GM19463 (cell line): ENCODE measurements around the gene ALDH1B1.

Experiments
- ATAC-seq: cut with Tn5 transposase; IDR thresholded peaks from one replicate; pipeline ENCODE4 v1.9.1; 2021; ENCODE audit warnings: mild to moderate bottlenecking, moderate library complexity; ENCODE audit not compliant: unreplicated experiment

The ALDH1B1 gene

DNA sequence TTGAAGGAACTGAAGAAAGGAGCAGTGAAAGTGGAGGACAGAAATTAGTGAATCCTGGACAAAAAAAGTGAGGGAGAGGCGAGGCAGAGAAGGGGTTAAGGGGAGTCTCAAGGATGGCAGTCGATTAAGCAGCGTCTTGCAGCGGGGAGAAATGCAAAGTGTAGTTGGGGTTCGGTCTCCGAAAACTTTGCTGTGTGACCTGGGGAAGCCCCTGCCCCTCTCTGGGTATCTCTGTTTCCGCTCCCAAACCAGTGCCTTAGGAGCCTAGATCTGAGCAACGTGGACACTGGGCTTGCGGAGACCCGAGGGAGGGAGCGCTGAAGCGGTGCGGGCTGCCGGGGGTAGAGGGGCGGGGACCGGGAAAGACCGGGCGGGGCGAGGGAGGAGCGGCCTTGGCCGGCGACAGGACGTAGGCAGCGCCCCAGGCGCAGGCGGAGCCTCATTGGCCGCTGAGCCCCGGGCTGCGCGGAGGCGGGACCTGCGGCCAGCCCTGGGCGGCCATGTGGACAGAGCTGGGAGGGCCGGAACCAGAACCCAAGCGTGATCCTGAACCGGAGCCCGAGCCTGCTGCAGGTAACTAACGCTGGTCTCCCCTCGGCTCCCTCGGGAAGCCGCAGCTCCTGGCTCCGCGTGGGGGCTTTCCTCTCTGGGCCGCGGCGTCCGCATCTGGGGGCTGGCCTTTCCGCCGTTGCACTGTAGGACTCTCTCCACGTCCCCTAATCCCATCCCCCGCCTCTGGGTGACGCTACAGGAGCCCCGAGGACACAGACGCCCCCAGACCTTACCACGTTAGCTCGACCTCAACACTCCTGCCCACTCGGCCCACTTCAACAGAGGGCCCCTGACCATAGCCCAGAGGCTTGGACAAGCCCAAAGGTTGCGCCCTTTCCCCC lies at the start of gene ALDH1B1:
Gene ALDH1B1, plus strand, starts transcription at position 468 of the 893 bp plus-strand sequence. CDS start 3,047 bp downstream, outside the sequence.
- ATAC-seq = peak; percentile 97

DNA sequence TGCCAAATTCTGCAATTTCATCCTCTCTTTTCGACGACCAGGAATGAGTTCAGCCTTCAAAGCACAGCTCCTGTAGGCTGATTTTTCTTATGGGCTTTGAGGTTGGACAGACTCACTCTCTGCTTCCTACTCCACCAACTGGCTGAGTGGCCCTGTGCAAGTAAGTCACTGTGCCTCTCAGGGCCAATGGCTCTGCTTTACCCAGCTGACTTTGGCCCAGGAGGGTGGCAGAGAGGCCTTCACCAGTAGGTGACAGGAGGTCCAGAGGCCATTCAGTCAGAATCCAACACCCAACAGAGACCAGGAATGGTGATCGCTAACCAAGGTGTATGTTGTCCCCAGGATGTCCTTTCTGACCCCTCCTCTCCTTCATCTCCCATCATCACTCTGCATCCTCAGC lies 49.5 kb upstream of the ALDH1B1 start:
- no peak for ATAC-seq

DNA sequence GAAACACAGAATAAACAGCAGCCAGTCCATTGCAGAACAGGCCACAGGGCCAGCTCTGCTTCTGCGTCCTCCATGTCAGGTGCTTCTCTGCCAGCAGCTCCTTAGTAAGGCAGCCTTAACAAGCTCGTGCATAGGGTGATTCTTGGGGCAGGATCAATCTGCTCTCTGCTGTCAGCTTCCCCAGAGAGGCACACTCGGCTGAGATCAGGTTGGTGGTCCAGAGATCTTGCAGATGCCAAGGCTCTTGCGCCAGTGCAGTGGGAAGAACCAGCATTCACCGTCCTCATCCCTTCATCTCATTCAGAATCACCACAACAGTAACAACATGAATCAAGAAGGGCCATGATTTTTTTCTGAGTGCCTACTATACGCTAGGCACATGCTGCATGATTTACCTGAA lies 49.0 kb upstream of the ALDH1B1 start:
- no peak for ATAC-seq

DNA sequence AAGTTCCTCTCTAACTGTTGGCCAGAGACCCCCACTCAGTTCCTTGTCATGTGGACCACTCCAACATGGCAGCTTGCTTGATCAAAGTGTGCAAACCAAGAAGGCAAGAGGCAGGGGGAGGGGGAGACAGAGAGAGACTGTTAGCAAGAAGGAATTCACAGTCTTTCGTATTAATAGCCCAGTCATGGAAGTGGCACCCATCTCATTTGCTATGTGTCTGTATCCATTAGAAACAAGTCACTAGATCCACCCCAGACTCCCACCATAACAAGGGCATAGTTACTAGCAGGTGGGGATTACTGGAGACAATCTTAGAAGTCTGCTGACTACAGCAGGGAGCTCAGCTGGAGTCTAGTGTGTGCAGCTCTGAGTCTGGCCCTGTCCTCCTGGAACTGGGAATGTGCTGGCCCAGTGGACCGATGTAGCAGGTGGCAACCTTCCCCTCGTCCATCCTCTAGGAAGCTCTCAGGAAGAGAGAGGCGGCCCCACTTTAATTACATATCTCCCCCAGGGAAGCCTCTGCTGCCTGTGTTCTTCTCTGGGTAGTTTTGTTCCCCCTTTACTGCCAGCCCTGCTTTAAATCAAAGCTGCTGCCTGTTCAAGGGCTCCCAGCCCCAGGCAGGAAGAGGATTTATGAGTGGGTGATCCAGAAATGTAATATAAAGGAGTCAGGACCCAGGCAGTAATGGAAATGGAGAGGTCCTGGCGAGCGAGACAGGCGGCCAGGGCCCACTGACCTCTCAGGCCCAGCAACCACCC lies 47.8 kb upstream of the ALDH1B1 start:
- ATAC-seq = no peak

DNA sequence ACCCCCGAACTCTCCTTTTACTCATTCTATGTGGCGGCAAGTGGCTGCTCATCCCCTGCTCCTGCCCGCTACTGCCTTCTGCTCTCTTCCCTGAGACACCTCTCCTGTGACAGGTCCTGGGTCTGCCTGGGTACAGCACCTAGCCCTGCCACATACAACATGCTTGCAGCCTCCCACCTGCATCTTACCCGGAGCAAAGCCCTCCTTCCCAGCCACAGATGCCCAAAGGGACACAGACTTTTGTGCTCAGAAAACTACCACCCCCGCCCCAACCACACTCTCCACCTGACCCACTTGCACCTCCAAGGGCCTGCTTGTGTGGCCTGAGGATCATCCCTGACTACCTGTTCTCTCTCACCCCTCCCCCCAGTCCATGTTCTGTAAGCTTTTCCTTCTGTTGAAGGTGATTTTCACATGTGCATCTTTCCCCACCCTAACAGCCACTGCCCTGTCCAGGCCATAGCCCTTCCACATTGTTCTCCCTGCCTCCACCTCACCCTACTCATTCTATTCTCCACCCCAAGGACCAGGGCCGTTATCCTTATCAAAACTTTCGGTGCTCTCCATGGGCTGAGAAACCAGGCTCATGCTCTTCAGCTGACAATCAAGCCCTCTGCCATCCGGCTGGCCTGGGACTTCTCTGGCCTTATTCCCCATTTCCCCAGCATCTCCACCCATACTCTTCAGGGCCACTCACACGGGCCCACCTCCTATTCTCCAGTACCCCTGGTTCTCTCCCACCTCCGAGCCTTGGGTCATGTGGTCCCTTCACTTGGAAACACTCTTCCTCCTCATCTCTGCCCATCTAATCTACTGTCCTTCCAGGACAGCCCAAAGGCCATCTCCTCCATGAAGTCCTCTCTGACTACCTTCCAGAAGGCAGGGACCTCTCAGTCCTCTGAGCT lies 46.4 kb upstream of the ALDH1B1 start:
- no peak for ATAC-seq

DNA sequence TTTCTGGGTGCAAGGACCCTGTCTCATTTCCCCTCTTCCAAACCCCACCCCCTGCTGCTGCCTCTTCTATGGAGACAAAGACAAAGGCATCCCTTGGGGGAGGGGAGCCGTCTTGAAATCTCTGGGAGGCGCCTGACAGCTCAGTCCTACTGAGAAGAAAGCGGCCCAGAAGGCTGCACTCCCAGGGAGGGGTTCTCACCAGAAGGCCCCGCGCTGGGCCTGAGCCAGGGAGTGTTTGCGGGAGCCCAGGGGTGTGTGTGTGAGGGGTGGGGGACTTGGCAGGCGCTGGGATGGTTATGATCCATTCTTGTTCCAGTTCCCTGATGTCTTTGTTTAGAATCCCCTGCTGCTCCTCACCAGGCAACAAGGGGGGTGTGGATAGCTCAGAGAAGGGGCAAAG lies 45.7 kb upstream of the ALDH1B1 start:
- ATAC-seq = no peak

DNA sequence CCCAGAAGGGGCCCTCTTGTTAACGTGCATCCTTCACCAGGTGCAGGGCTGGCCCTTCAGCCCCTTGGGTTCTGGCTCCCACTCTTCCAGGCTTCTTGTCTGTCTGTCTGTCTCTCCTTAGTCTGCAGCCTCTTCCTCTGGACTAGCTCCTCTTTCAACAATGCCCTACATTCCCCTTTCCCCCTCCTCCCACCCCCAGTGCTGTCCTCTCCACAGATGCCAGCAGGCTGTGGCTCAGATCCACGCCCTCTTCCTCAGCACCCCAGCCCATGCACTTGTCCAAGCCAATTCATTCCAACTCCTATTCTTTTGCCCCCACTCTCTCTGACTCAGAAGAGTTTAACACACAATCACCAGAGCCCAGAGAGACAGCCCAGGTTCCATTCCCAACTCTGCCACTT lies 45.2 kb upstream of the ALDH1B1 start:
- ATAC-seq = no peak

DNA sequence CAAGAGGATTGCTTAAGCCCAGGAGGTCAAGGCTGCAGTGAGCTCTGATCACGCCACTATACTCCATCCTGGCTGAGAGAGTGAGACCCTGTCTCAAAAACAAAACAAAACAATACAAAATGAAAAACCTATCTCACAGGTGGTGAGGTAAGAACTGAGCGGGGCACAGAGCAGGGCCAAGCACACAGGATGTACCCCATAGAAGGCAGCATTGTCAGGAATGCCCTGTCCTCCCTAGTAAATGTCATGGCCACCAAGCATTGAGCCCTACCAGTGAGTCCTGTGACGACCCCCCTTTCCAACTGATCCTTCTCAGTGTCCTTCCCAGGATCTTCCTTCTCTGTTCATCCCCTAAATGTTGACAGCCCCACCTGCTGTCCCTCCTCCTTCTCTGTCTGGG lies 44.6 kb upstream of the ALDH1B1 start:
- no peak for ATAC-seq

DNA sequence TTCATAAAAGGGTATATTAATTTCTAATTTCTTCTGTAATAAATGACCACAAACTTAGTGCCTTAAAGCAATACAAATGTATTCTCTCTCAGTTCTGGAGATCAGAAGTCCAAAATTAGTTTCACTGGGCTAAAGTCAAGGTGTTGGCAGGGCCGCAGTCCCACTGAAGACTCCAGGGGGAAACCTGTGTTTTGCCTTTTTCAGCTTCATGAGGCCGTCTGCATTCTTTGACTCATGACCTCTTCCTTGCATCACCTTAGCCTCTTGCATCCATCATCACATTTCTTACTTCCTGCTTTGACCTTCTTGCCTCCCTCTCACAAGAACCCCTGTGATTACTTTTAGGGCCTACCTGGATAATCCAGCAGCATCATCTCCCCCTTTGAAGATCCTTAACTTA lies 42.0 kb upstream of the ALDH1B1 start:
- no peak for ATAC-seq

DNA sequence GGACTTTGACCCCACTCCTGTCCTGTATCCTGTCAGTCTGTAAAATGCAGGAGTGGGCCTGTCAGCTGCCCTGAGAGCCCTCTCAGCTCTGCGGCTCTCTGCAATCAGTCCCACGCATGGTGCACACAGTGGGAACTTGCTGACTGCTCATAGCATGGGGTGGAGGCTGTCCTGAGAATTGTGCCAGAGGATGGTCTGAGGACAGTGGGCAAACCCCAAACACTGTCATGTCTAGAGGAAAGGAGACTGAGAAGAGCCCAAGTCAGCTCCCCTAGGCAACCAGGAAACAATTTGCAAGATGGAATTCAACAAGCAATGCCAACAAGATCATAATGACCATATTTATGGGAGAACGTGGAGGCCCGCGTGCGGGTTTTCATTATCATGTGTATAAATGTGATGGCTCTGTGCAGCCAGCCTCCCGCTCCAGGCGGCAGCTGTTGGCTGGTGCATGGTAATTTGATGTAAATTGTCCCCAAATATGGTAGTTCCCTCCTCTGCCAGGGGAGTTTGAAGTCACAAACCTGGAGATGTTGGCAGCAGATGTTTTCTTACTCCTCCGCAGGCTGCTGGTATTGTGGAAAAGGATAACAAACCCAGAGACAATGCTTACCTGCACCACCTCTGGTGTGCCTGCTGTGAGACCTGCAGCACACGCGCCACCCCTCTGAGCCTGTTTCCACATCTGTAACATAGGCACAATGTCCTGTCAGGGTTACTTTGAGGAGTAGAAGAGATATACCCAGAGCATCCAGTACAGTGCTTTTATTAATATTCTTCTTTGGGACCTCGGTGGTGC lies 39.8 kb upstream of the ALDH1B1 start:
- no peak for ATAC-seq

DNA sequence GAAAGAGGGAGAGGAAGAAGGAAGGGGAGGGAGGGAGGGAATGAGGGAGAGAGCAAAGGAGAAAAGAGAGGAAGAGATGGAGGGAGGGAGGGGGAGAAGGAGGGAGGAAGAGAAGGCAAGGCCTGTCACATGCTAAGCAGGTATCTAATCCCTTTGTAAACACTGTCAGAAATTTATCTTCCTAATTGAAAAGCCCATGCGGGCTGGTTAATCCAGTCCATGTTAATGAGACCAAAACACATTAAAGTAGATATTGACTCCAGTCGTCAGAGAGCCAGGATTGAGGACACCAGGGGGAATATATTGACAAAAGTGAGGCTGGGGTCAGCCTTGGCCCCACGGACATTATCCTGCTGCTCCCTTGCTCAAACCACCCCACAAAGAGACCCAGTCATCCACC lies 37.4 kb upstream of the ALDH1B1 start:
- no peak for ATAC-seq

DNA sequence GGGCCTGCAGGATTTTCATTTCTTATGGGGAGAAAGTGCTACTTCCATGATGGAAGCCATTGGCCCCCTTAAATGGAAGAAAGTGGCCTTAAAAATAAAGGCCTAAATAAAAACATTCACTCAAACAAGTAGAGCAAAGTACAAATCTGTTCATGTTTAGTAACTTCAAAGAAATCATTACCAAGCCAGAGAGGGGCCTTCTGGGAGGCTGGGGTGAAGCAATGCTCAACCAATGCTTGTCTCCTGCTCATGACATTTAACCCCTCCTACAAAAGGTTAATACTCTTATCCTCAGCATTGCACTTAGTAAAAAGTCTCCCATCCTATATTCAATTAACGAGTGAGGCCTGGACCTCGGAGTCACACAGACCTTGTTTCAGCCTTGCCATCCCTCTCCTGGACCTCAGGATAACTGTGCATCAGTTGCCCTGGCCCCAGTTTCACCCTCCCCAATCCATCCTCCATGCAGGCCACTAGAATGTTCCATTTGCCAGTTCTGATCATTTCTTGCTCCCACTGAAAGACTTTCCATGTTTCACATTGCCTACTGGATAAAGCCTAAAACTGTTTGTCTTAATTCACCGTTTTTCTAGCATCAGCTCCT lies 36.9 kb upstream of the ALDH1B1 start:
- ATAC-seq = no peak

DNA sequence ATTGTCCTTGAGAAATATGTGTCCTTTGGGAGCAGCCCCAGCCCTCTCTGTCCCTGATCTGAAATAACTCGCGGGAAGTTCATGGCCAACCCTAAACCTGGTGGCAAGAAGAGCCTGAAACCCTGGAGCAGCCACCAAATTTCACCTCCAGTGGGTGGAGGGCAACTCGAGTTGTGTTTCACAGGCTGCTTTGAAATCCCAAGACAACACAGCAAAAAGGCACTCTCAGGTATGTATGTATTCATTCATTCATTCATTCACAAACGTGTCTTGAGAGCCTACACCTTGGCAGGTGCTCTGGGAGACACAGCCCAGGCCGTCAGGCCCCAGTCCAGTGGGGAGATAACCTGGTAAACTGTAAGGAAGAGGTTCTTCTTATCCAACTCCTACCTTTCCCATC lies 35.7 kb upstream of the ALDH1B1 start:
- no peak for ATAC-seq

DNA sequence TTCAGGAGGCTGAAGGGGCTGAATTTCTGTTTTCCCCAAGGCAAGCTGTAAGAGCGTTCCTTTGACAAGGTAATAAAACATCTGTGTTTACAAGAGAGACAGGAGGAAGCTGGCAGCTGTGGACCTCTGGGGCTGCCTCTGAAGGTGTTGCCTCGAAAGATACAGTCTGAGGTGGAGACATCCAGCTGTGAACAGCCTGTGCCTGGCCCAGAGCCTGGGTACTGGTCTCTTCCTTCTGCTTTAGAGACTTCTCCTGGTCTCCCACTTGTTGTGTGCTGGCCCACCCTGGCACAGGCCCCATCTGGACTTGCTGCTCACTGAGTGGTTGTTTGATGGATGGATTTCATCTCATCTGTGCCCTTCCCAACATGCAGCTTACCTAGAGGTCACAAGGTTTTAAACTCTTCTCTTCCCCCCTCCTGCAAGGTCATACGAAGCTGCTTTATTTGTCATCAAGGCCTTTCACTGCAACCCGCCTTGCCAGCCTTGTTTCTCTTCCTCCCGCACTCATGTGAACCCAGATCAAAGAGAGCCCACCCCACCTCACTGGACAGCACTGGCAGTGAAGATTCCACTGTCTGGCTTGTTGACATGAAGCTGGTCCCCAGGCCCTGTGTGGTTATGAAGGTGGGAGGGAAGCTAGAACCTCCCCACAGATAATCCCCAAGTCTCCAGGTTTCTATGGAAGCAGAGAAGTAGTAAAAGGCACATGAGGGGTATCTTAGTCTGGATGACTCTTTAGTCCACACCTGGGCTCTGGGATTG lies 35.0 kb upstream of the ALDH1B1 start:
- no peak for ATAC-seq

DNA sequence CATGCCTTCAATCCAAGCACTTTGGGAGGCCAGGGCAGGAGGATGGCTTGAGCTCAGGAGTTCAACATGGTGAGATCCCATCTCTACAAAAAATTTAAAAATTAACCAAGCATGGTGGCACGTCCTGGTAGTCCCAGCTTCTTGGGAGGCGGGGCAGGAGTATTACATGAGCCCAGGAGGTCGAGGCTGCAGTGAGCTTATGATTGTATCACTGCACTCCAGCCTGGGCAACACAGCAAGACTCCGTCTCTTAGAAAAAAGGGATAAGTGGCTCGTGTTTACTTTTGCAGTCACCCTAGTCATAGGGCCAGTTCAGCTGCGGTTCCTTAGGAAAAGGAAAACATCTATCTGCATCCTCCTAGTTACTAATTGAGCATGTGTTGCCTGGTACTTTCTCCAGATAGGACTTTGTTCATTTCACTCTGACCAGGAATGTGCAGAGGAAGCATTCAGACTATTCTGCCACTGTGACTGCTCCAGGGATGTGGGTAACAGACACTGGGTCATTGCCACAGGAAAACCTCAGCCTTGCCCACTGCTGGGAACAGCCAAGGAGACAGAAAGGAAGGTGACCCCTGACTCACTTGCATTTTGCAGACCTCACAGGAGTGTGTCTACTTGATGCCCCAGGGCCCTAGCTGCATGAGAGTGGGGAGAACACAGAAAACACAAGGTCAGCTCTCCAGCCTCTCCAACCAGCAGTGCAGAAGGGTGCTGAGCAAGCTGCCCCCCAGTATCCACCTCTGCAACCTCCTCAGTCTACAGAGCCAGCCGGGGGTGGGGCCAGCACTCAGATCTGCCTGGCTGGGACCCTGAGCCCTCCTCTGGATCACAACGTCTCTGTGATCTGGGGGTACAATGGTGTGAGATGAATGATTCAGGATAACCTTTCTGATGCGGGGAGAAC lies 33.9 kb upstream of the ALDH1B1 start:
- no peak for ATAC-seq

DNA sequence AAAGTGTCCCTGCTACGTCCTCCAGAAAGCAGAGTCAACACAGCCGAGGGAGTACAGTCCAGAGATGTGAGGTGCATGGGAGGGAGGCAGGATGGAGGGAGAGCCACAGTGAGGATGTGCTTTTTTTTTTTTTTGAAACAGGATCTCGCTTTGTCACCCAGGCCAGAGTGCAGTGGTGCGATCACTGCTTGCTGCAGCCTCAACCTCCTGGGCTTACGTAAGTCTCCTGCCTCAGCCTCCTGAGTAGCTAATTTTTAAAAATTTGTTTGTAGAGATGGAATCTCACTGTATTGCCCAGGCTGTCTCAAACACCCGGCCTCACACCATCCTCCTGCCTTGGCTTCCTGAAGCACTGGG lies 33.2 kb upstream of the ALDH1B1 start:
- no peak for ATAC-seq

DNA sequence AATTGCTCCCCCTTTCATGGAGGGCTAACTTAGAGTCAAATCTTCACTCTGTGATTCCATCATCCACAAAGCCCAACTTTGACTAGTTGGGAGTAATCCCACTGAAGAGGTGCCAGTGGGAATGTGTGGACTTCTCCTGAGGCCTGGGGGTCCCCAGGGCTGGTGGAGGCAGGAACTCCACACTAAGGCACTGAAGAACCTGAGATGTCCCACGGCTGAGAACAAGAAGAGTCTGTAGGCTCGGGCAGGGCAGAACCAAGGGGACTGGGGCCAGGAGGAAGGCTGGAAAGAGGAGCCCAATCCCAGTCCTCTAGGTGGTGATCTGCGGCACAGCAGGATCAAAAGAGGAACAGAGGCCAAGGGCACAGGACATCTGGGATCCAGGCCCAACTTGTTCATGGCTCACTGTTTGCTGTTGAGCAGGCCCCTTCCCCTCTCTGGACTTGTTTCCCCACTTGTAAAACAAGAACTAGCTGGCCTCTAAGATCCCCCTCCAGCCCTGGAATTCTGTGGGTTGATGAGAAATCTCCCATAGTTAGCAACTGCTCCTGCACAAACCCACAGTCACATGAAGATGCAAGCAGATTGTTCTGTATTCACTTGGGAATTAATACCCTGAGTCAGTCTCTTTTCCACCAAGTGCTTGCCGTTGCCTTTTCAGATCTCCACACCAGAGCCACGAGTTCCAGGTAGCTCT lies 32.7 kb upstream of the ALDH1B1 start:
- no peak for ATAC-seq
